K562 (cell line): Measurements from ENCODE around the gene SLC7A4. TPM values are rescaled to one million over a fixed set of nuclear protein-coding genes. Genes with fewer than 3 reads are reported as not detected.
A peak's percentile ranks its signal among the peaks of the same experiment; 100 is the strongest.

Experiments used
- CEBPG ChIP-seq, 3 experiments: fragments of 200-800 bp in 1 of 3; sonication (Bioruptor generic) in 1 of 3; sonication (generic) in 1 of 3; formaldehyde crosslinking in 1 of 3; IDR thresholded peaks in 2 of 3; conservative IDR thresholded peaks in 1 of 3; 2 replicates each; pipeline versions ENCODE4 v1.6.1 to v1.8.0; 2016 to 2022; ENCODE audit warnings: missing compliant biosample characterization in 2 of 3, missing genetic modification characterization in 2 of 3, mild to moderate bottlenecking in 1 of 3, missing genetic modification reagents in 1 of 3
- CREB1 ChIP-seq, 2 experiments: sonication (generic) in 1 of 2; formaldehyde crosslinking in 1 of 2; IDR thresholded peaks; 2 replicates each; pipeline versions ENCODE4 v1.6.1 to v1.8.0; 2012 to 2022; ENCODE audit warnings: inconsistent platforms in 1 of 2, mild to moderate bottlenecking in 1 of 2, missing genetic modification reagents in 1 of 2, moderate library complexity in 1 of 2
- CXXC5 ChIP-seq: fragments of 250-450 bp; sonication (Bioruptor Pico); IDR thresholded peaks from 2 replicates; pipeline ENCODE4 v1.8.0; 2022; ENCODE audit warnings: inconsistent platforms, mild to moderate bottlenecking, moderate library complexity
- GTF2F1 ChIP-seq: IDR thresholded peaks from 2 replicates; pipeline ENCODE4 v1.6.1; 2011; ENCODE audit warnings: low read depth, low read length, improper control_type of control experiment
- JUN ChIP-seq, 2 experiments: sonication (generic) in 1 of 2; formaldehyde crosslinking in 1 of 2; IDR thresholded peaks; 2 replicates each; pipeline versions ENCODE4 v1.6.1 to v1.8.0; 2012 to 2022; ENCODE audit warnings: borderline replicate concordance in 2 of 2, mild to moderate bottlenecking in 2 of 2, improper control_type of control experiment in 1 of 2, low read depth in 1 of 2, low read length in 1 of 2, missing genetic modification reagents in 1 of 2
- KAT7 ChIP-seq: sonication (generic); formaldehyde crosslinking; IDR thresholded peaks from 2 replicates; pipeline ENCODE4 v1.8.0; 2022; ENCODE audit warnings: missing genetic modification reagents, mild to moderate bottlenecking, borderline replicate concordance
- OTX1 ChIP-seq: fragments of 450-650 bp; formaldehyde crosslinking; IDR thresholded peaks from 2 replicates; pipeline ENCODE4 v1.4.0; 2022; ENCODE audit warnings: mild to moderate bottlenecking
- RFX5 ChIP-seq: IDR thresholded peaks from 2 replicates; pipeline ENCODE4 v1.6.1; 2011; ENCODE audit warnings: low read depth, mild to moderate bottlenecking, improper control_type of control experiment, low read length
- SMARCA5 ChIP-seq: fragments of 450-650 bp; IDR thresholded peaks from 2 replicates; pipeline ENCODE4 v1.6.1; 2016
- SRSF1 ChIP-seq: fragments of 200-400 bp; formaldehyde crosslinking; IDR thresholded peaks from 2 replicates; pipeline ENCODE4 v1.6.1; 2017; ENCODE audit warnings: mild to moderate bottlenecking, low read depth, low read length, moderate library complexity
- STAT5A ChIP-seq: IDR thresholded peaks from 2 replicates; pipeline ENCODE4 v1.6.1; 2012; ENCODE audit warnings: low read length, inconsistent platforms, borderline replicate concordance
- ZFPM2 ChIP-seq: fragments of 250-450 bp; sonication (Bioruptor Pico); IDR thresholded peaks from 2 replicates; pipeline ENCODE4 v1.5.1; 2022; ENCODE audit warnings: mild to moderate bottlenecking
- ZNF232 ChIP-seq: sonication (generic); formaldehyde crosslinking; IDR thresholded peaks from 2 replicates; pipeline ENCODE4 v1.8.0; 2022; ENCODE audit warnings: mild to moderate bottlenecking, missing genetic modification reagents
- ZNF77 ChIP-seq: fragments of 250-450 bp; sonication (Bioruptor Pico); IDR thresholded peaks from 2 replicates; pipeline ENCODE4 v1.5.0; 2020
- polyA plus RNA-seq, 8 experiments: library from polyadenylated mRNA; depleted of rRNA in 4 of 8; stranded (reverse) in 5 of 8; unstranded in 3 of 8; fragments of >200 nt; fragmentation: Nextera tagmentation in 2 of 8; fragmentation: Illumina TruSeq in 1 of 8; extraction: Ambion mirVana in 2 of 8; extraction: Trizol in 1 of 8; gene quantifications; 2 replicates each; pipeline versions ENCODE4 v1.2.1 to v1.2.3, GENCODE V29; 2011 to 2014; ENCODE audit warnings: inconsistent platforms in 1 of 8, missing spikeins in 1 of 8
- total RNA-seq, 7 experiments: library from RNA; depleted of rRNA in 6 of 7; stranded (reverse); fragments of >200 nt in 6 of 7; fragmentation: Illumina TruSeq in 2 of 7; extraction: Trizol in 2 of 7; gene quantifications; 2 replicates each; pipeline versions ENCODE4 v1.2.1 to v1.2.3, GENCODE V29; 2011 to 2021; ENCODE audit warnings: low replicate concordance in 1 of 7
- TF ChIP-seq, protein P1 (sequence below): fragments of 450-650 bp; IDR thresholded peaks from 2 replicates; pipeline ENCODE4 v1.6.1; 2016; ENCODE audit warnings: mild to moderate bottlenecking
- TF ChIP-seq, protein P2 (sequence below): sonication (generic); formaldehyde crosslinking; IDR thresholded peaks from 2 replicates; pipeline ENCODE4 v1.9.0; 2022; ENCODE audit warnings: mild to moderate bottlenecking, missing genetic modification reagents
- TF ChIP-seq, protein P3 (sequence below): fragments of 450-650 bp; formaldehyde crosslinking; IDR thresholded peaks from 2 replicates; pipeline ENCODE4 v1.4.0; 2020; ENCODE audit warnings: mild to moderate bottlenecking, moderate library complexity
- TF ChIP-seq, protein P4 (sequence below): sonication (generic); formaldehyde crosslinking; IDR thresholded peaks from 2 replicates; pipeline ENCODE4 v1.8.0; 2022; ENCODE audit warnings: missing genetic modification reagents, mild to moderate bottlenecking, moderate library complexity, borderline replicate concordance
- TF ChIP-seq, protein P5 (sequence below): sonication (generic); formaldehyde crosslinking; IDR thresholded peaks from 2 replicates; pipeline ENCODE4 v1.8.1; 2023; ENCODE audit warnings: mild to moderate bottlenecking, missing genetic modification reagents
- TF ChIP-seq, protein P6 (sequence below): fragments of 250-450 bp; sonication (Bioruptor Pico); IDR thresholded peaks from 2 replicates; pipeline ENCODE4 v1.8.0; 2022; ENCODE audit warnings: inconsistent platforms, mild to moderate bottlenecking, moderate library complexity, borderline replicate concordance

Gene SLC7A4
- total and polyA plus RNA-seq, 9 of the 15 experiments (the other 6 are each of a cell fraction or from before 2014, with no cell fraction given) = not detected

DNA sequence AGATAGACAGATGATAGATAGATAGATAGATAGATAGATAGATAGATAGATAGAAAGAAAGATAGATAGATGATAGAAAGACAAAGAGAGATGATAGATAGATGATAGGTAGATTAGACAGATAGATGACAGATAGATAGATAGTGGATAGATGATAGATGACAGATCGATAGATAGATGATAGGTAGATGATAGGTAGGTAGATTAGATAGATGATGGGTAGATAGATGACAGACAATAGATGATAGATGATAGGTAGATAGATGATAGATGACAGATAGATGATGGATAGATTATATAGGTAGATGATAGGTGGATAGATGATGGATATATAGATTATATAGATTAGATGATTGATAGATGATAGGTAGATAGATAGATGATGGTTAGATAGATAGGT lies 46.0 kb downstream of the SLC7A4 start (continued):
- TF ChIP-seq GTF2F1 (0 out of 2 replicates have a peak, but pooled peaks have one; percentile 32), RFX5 (0 out of 2 replicates have a peak, but pooled peaks have one; percentile 19), KAT7 (CRISPR knock-in tag) (no peak), CXXC5 (no peak), SRSF1 (no peak), JUN (IDR thresholded peaks at IDR 0.05; ENCODE audit: borderline replicate concordance, low read depth, low read length) (no peak), JUN (CRISPR knock-in tag; IDR thresholded peaks at IDR 0.05; ENCODE audit: borderline replicate concordance) (no peak), ZFPM2 (CRISPR knock-in tag) (peak; percentile 9; the same call in 1 of the 2 replicates), STAT5A (no peak), SMARCA5 (no peak), OTX1 (CRISPR knock-in tag) (0 out of 2 replicates have a peak, but pooled peaks have one; percentile 88), CREB1 (IDR thresholded peaks at IDR 0.05) (no peak), CREB1 (CRISPR knock-in tag; IDR thresholded peaks at IDR 0.05) (no peak), CEBPG (CRISPR knock-in tag; IDR thresholded peaks at IDR 0.05) (no peak), CEBPG (tag; conservative IDR thresholded peaks at IDR 0.05 in 1 of 2, IDR thresholded peaks at IDR 0.05 in 1 of 2) (no peak), ZNF77 (no peak), ZNF232 (CRISPR knock-in tag) (no peak)
- TF ChIP-seq, protein P1, sequence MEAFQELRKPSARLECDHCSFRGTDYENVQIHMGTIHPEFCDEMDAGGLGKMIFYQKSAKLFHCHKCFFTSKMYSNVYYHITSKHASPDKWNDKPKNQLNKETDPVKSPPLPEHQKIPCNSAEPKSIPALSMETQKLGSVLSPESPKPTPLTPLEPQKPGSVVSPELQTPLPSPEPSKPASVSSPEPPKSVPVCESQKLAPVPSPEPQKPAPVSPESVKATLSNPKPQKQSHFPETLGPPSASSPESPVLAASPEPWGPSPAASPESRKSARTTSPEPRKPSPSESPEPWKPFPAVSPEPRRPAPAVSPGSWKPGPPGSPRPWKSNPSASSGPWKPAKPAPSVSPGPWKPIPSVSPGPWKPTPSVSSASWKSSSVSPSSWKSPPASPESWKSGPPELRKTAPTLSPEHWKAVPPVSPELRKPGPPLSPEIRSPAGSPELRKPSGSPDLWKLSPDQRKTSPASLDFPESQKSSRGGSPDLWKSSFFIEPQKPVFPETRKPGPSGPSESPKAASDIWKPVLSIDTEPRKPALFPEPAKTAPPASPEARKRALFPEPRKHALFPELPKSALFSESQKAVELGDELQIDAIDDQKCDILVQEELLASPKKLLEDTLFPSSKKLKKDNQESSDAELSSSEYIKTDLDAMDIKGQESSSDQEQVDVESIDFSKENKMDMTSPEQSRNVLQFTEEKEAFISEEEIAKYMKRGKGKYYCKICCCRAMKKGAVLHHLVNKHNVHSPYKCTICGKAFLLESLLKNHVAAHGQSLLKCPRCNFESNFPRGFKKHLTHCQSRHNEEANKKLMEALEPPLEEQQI = no peak
- TF ChIP-seq, protein P2, sequence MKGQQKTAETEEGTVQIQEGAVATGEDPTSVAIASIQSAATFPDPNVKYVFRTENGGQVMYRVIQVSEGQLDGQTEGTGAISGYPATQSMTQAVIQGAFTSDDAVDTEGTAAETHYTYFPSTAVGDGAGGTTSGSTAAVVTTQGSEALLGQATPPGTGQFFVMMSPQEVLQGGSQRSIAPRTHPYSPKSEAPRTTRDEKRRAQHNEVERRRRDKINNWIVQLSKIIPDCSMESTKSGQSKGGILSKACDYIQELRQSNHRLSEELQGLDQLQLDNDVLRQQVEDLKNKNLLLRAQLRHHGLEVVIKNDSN = no peak
- TF ChIP-seq, protein P3, sequence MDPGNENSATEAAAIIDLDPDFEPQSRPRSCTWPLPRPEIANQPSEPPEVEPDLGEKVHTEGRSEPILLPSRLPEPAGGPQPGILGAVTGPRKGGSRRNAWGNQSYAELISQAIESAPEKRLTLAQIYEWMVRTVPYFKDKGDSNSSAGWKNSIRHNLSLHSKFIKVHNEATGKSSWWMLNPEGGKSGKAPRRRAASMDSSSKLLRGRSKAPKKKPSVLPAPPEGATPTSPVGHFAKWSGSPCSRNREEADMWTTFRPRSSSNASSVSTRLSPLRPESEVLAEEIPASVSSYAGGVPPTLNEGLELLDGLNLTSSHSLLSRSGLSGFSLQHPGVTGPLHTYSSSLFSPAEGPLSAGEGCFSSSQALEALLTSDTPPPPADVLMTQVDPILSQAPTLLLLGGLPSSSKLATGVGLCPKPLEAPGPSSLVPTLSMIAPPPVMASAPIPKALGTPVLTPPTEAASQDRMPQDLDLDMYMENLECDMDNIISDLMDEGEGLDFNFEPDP (CRISPR knock-in tag) = no peak
- TF ChIP-seq, protein P4, sequence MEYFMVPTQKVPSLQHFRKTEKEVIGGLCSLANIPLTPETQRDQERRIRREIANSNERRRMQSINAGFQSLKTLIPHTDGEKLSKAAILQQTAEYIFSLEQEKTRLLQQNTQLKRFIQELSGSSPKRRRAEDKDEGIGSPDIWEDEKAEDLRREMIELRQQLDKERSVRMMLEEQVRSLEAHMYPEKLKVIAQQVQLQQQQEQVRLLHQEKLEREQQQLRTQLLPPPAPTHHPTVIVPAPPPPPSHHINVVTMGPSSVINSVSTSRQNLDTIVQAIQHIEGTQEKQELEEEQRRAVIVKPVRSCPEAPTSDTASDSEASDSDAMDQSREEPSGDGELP (CRISPR knock-in tag) = no peak
- TF ChIP-seq, protein P5, sequence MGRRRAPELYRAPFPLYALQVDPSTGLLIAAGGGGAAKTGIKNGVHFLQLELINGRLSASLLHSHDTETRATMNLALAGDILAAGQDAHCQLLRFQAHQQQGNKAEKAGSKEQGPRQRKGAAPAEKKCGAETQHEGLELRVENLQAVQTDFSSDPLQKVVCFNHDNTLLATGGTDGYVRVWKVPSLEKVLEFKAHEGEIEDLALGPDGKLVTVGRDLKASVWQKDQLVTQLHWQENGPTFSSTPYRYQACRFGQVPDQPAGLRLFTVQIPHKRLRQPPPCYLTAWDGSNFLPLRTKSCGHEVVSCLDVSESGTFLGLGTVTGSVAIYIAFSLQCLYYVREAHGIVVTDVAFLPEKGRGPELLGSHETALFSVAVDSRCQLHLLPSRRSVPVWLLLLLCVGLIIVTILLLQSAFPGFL (CRISPR knock-in tag) = no peak
- TF ChIP-seq, protein P6, sequence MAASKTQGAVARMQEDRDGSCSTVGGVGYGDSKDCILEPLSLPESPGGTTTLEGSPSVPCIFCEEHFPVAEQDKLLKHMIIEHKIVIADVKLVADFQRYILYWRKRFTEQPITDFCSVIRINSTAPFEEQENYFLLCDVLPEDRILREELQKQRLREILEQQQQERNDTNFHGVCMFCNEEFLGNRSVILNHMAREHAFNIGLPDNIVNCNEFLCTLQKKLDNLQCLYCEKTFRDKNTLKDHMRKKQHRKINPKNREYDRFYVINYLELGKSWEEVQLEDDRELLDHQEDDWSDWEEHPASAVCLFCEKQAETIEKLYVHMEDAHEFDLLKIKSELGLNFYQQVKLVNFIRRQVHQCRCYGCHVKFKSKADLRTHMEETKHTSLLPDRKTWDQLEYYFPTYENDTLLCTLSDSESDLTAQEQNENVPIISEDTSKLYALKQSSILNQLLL (CRISPR knock-in tag) = no peak
